GM08714 (cell line): ENCODE measurements around the gene SNAPIN.

Source experiments
- H3K4me3 ChIP-seq: fragments of 200-500 bp; sonication (Bioruptor generic); 2 replicates; pipeline ENCODE4 v1.5.1; 2014; ENCODE audit warnings: mild to moderate bottlenecking, low read length, inconsistent platforms
- ZNF274 ChIP-seq: IDR thresholded peaks from 2 replicates; pipeline ENCODE4 v1.6.1; 2012; ENCODE audit warnings: mild to moderate bottlenecking, low read depth, low read length

SNAPIN gene

GRCh38 chr1:153687346-153688125, 29.0 kb downstream of the SNAPIN start:
- TF ChIP-seq ZNF274 = no peak
- H3K4me3 ChIP-seq = no peak overlapping the region

GRCh38 chr1:153688276-153688675, 29.8 kb downstream of the SNAPIN start:
- TF ChIP-seq ZNF274 = no peak
- no peak overlapping the region for H3K4me3 ChIP-seq

- no peak for TF ChIP-seq ZNF274
- no peak overlapping the region for H3K4me3 ChIP-seq
Observed at GRCh38 chr1:153688736-153689328, 30.3 kb downstream of the SNAPIN start.

- no peak for TF ChIP-seq ZNF274
- H3K4me3 ChIP-seq = no peak overlapping the region
Observed at GRCh38 chr1:153693466-153693865, 35.0 kb downstream of the SNAPIN start.

GRCh38 chr1:153696741-153697140, 38.2 kb downstream of the SNAPIN start:
- H3K4me3 ChIP-seq = no peak overlapping the region
- TF ChIP-seq ZNF274 = no peak

- TF ChIP-seq ZNF274 = no peak
- H3K4me3 ChIP-seq = no peak overlapping the region
Observed at GRCh38 chr1:153697191-153698019, 38.9 kb downstream of the SNAPIN start.

- no peak for TF ChIP-seq ZNF274
- H3K4me3 ChIP-seq = no peak overlapping the region
Observed at GRCh38 chr1:153698020-153698922, 39.8 kb downstream of the SNAPIN start.

- H3K4me3 ChIP-seq = no peak overlapping the region
- TF ChIP-seq ZNF274 = no peak
Observed at GRCh38 chr1:153698923-153699714, 40.6 kb downstream of the SNAPIN start.

- H3K4me3 ChIP-seq = no peak overlapping the region
- TF ChIP-seq ZNF274 = no peak
Observed at GRCh38 chr1:153699768-153700167, 41.3 kb downstream of the SNAPIN start.

GRCh38 chr1:153705484-153705883, 47.0 kb downstream of the SNAPIN start:
- no peak for TF ChIP-seq ZNF274

GRCh38 chr1:153711026-153711425, 52.5 kb downstream of the SNAPIN start:
- H3K4me3 ChIP-seq = no peak overlapping the region
- TF ChIP-seq ZNF274 = no peak

More at GRCh38 chr1:153705484-153705883, 47.0 kb downstream of the SNAPIN start:
- no peak overlapping the region for H3K4me3 ChIP-seq
